HG03354 (cell line): ENCODE results near the gene ELAVL1.

Experiments used
- ATAC-seq: cut with Tn5 transposase; IDR thresholded peaks from one replicate; pipeline ENCODE4 v1.9.1; 2021; ENCODE audit warnings: mild to moderate bottlenecking; ENCODE audit not compliant: unreplicated experiment, poor library complexity, severe bottlenecking

Gene ELAVL1

DNA sequence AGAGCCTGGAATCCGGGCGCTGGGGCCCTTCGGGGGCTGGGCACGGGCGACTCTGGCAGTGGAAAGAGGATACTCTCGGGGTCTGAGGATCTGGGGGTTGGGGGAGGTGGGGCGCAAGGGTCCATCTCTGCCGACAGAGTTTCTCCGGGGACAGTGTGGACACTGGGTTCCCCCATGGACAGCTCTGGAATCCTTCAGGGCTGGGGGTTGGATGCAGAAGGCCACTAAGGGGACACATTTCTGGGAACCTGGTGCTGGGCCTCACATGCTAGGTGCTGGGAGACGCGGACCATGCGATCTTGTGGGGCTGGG is 88.5 kb downstream of the ELAVL1 start:
- ATAC-seq: no peak

DNA sequence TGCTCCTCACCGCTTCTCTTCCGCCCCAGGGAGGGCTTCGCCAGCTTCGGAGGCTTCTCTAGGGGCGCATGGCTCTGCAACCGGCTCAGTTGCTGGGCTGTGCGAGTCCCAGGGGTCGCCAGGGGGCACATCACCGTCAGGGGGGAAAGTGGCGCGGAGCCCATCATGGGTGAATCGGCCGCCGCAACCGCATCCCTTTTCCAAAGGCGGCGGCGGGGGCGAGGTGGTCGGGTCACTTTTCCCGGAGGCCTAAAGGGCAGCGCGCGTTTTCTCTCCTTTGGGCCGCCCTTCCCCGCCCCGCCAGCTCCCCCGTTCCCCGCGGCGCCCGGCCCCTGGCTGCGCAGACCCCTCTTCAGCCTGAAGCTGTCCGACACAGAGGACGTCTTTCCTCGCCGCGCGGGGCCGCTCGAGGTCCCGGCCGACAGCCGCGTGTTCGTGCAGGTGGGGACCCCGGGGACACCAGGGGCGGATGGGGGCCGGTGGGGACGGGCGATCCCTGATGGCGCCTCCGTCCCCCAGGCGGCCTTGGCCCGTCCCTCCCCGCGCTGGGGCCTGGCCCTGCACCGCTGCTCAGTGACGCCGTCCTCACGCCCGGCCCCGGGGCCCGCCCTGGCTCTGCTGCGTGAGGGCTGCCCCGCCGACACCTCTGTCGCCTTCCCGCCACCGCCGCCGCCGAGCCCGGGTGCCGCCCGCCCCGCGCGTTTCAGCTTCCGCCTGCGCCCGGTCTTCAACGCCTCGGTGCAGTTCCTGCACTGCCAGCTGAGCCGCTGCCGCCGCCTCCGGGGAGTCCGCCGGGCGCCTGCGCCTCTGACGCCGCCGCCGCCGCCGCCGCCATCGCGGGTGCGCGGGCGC is 89.1 kb downstream of the ELAVL1 start:
- no peak for ATAC-seq

DNA sequence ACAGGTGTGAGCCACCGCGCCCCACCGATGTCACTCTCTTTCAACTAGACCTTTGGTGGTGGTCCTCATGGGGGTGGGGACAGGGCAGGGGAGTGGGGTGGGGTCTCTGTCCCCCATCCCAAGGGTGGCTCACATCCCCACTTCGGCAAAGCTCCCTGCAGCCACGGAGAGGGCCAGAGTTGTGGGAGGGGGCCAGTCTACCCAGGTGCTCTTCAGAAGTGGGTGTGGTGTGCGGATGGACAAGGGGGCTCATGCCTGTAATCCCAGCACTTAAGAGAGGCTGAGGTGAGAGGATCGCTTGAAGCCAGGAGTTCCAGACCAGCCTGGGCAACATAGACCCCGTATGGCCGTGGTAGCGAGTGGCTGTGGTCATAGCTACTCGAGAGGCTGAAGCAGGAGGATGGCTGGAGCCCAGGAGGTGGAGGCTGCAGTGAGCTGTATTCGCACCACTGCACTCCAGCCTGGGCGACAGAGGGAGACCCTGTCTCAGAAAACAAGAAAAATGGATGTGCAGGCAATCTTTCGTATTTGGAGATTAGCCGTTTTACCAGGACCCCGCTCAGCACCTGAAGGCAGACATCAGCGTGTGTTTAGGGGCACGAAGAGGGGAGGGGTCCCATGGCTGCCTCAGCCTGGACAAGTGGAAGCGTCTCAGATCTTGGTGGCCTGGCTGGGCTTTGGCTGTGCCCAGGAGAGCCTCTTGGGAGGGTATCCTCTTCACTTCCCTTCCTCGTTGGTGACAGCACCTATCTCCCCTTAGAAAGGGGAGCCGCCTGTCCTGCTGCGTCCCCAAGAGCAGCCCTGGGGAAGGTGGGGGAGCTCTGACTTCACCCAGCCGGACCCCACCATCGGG is 90.0 kb downstream of the ELAVL1 start:
- no peak for ATAC-seq

DNA sequence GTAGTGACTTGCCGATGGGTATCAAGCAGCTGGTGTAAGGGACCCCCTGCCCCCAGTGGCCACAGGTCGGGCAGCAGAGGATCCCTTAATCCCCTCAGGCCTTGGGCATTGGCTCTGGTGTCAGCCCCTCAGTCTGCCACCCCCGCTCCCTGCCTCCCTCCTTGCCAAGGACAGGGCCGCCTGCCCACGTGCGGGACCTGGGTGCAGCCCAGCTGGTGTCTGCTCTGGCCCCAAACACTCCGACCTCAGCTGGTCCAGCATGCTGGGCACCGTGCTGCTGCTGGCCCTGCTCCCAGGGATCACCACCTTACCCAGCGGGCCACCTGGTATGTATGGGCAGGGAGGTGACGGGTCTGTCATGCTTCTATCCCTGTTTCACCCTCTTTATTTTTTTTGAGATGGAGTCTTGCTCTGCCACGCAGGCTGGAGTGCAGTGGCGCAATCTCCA is 90.8 kb downstream of the ELAVL1 start, which contains the start of gene TGFBR3L:
TGFBR3L (plus strand) TSS at position 233 of the 448 bp plus-strand sequence.
- ATAC-seq: no peak

GRCh38 chr19:7914099-7914498 is 91.3 kb downstream of the ELAVL1 start:
- ATAC-seq: no peak

DNA sequence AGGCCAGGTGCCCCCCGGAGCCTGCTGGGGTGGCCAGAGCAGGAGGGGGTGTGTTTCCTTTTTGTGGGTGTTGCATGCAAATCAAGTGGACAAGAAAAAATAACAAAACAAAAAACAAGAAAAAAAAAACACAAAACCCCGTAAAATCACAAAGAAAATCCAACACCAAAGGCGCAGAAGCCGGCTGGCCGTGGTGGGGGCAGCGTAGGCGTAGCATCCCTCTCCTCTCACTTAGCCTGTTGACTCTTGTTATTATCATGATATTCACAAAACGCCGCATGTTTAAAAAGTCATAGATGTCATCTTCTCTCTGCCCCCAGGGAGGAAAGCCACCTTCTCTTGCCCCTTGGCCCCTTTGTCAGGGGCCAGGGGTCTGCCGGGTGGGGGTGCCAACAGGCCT is 91.8 kb downstream of the ELAVL1 start:
- ATAC-seq: no peak

DNA sequence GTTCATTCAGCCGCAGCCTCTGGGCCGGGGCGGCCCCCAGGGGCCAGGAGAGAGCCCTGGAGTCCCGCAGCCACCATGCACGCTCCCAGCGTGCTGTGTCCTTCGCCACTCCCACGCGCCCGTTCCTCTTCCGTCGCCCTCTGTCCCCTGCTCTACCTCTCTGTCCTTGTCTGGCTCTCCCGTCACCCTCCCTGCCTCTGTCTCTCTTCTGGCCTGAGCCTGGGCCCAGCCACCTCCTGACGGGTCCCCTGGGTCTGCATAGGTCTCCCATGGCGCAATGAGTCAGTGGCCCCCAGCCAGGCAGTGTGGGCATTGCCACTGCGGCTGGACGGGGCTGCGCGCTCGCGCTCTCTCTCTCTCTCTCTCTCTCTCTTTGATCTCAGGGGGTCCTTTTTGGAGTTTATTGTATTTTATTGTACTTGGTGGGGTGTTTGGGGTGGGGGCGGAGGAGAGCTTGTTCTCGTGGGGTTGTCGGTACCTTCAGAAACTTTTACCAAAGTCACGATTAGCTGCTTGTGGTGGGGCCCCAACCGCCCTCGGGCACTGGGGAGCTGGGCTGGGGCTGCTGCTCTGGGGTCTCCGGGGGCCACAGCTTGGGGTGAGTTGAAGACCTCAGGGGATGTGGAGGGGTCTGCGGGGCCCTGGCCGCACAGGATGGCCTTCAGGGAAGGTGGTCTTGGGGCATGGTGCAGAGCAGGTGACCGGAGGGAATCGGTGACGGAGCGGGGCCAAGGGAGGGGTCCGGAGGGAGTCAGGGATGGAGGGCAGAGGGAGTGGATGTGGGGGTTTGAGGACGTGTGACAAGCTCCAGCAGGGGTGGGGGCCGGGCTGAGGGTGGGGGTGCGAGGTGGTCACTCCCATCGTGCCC is 92.5 kb downstream of the ELAVL1 start:
- ATAC-seq: no peak

DNA sequence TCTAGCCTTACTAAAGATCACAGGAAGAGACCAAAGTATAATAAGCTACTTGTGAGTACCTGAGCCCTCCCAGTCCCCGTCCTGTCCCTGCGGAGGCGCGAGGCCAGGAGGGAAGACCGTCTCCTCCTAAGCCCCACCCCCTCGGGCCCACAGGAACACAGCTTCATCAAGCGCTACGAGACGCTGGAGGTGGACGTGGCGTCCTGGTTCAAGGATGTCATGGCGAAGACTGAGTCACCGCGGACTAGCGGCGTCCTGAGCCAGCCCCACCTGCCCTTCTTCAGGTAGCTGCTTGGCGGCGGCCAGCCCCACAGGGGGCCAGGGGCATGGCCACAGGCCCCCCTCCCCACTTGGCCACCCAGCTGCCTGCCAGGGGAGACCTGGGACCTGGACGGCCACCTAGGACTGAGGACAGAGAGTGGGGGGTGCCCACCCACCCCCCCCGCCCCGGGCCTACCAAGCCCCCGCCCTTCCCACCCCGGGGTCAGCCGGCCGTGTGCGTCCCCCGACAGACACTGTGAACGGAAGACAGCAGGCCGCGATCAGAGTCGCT is 93.2 kb downstream of the ELAVL1 start:
- ATAC-seq: no peak

- ATAC-seq: no peak
Observed at GRCh38 chr19:7911508-7912143, 93.8 kb downstream of the ELAVL1 start.

GRCh38 chr19:7910321-7911161 is 94.9 kb downstream of the ELAVL1 start:
- no peak for ATAC-seq

DNA sequence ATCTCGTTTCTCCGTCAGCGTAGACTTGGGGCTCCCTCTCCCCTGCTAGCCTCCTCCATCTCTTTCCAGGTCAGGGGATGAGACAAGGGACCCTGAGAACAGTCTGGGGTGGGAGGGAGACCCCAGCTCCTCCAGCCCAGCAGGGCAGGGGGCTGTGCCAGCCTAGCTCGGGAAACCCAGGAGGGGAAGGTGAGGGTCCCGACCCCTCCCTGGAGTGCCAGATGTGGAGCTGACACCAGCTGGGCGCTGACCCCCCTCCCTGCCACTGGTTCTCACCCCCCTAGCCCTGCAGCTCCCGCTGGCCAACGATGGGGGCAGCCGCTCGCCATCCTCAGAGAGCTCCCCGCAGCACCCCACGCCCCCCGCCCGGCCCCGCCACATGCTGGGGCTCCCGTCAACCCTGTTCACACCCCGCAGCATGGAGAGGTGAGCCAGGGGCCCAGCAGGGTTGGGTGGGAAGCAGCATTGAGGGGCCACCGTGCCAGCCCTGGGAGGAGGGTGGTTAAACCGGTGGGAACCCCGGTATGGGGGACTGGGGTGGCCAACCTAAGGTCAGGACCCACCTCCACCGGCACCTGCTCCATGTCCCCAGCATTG is 95.9 kb downstream of the ELAVL1 start:
- no peak for ATAC-seq

GRCh38 chr19:7908742-7909461 is 96.5 kb downstream of the ELAVL1 start:
- no peak for ATAC-seq
